Measurements from ENCODE around the gene LANCL2.

Gene LANCL2

DNA sequence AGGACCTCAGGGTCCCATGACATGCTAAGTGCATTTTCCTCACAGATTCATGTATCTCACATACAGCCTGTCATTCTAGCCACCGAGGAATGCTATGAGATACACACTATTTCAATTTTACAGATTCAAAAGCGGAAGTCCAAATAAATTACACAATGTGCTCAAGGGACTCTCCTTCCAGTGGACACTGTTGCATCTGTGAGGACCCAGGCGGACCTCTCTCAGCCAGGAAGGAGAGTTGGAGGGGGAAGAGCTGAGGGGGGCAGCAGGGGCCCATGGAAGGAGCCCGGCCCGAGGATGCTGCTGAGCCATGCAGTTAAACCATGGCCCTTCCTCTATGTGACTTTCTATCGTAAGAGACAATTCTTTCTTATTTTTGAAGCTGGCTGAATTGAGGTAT, 113.6 kb downstream of the LANCL2 start:
- no peak overlapping the region for H3K4me2 ChIP-seq (ENCODE audit: low read length)
- H3K79me2 ChIP-seq (ENCODE audit: low read length): peaks cover 95% of the 10 kb centered on the region
- H4K20me1 ChIP-seq (ENCODE audit: insufficient read depth, low read length): peaks cover 78% of the 10 kb centered on the region
- peak overlapping the region; percentile 7 for H3K27ac ChIP-seq (ENCODE audit: low read length)
- H2AFZ ChIP-seq (ENCODE audit: low read depth, low read length): no peak overlapping the region
- H3K9ac ChIP-seq (ENCODE audit: low read length): no peak overlapping the region
- H3K4me3 ChIP-seq (ENCODE audit: low read length): no peak overlapping the region
- no peaks in the 10 kb centered on the region for H3K27me3 ChIP-seq (ENCODE audit: low read depth, low read length)
- H3K9me3 ChIP-seq (ENCODE audit: insufficient read depth, low read length): no peaks in the 10 kb centered on the region
- TF ChIP-seq, protein P1, sequence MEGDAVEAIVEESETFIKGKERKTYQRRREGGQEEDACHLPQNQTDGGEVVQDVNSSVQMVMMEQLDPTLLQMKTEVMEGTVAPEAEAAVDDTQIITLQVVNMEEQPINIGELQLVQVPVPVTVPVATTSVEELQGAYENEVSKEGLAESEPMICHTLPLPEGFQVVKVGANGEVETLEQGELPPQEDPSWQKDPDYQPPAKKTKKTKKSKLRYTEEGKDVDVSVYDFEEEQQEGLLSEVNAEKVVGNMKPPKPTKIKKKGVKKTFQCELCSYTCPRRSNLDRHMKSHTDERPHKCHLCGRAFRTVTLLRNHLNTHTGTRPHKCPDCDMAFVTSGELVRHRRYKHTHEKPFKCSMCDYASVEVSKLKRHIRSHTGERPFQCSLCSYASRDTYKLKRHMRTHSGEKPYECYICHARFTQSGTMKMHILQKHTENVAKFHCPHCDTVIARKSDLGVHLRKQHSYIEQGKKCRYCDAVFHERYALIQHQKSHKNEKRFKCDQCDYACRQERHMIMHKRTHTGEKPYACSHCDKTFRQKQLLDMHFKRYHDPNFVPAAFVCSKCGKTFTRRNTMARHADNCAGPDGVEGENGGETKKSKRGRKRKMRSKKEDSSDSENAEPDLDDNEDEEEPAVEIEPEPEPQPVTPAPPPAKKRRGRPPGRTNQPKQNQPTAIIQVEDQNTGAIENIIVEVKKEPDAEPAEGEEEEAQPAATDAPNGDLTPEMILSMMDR (IDR thresholded peaks at IDR 0.05; ENCODE audit: low read depth, low read length): no peak
- TF ChIP-seq EZH2phosphoT487 (IDR thresholded peaks at IDR 0.05; ENCODE audit: low read depth): no peak
- H3K36me3 ChIP-seq (replicated peaks; ENCODE audit: low read depth, low read length): peaks cover 73% of the 10 kb centered on the region
- peaks cover 8% of the 10 kb centered on the region; the same call in 1 of the 2 replicates for H3K4me1 ChIP-seq (ENCODE audit: low read length)

DNA sequence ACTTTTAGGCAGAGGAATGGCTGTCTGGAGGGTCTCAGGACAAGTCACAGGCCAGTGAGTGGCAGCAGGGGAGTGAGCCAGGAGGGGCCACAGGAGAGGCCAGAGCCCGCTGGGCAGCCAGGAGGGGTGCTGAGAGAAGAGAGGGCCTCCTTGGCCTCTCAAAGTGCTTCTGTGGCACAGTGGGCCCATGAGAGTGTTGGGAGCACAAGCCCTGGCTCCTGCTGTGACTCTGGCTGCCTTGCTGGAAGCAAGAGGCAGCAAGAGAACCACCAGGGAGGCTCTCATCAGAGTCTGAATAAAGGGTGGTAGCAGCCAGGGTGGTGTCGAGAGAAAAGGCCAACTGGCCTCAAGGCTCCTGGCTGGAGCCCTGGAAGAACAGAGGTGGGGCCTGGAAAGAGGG, 116.0 kb downstream of the LANCL2 start:
- peaks cover 77% of the 10 kb centered on the region for H3K36me3 ChIP-seq (replicated peaks; ENCODE audit: low read depth, low read length)

DNA sequence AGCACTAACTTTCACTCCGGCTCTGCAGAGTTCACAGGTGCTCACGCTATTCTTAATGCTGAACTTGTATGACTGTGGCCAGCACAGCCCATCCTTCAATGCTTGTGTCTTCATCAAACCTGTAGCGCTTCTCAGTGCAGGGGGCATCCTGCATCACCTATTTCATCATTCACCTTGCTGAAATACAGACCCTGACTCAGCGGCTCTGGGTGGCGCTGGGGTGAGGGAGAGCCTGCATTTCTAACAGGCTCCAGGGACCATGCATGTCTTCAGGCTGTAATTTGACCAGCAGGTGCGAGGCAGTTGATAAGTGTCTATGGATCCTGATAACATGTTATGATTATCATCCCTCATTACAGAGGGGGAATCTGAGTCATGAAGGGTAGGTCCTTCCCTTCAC, 117.9 kb downstream of the LANCL2 start:
- no peak for TF ChIP-seq EZH2phosphoT487 (IDR thresholded peaks at IDR 0.05; ENCODE audit: low read depth)
- TF ChIP-seq, protein P1 (IDR thresholded peaks at IDR 0.05; ENCODE audit: low read depth, low read length): no peak
- Histone ChIP-seq H3K4me3 (ENCODE audit: low read length) (no peak overlapping the region), H3K4me1 (ENCODE audit: low read length) (peaks cover 23% of the 10 kb centered on the region; the same call in 1 of the 2 replicates), H3K27me3 (ENCODE audit: low read depth, low read length) (no peaks in the 10 kb centered on the region), H3K4me2 (ENCODE audit: low read length) (no peak overlapping the region), H3K27ac (ENCODE audit: low read length) (no peak overlapping the region), H2AFZ (ENCODE audit: low read depth, low read length) (no peak overlapping the region), H3K9me3 (ENCODE audit: insufficient read depth, low read length) (no peaks in the 10 kb centered on the region), H3K36me3 (replicated peaks; ENCODE audit: low read depth, low read length) (peaks cover 80% of the 10 kb centered on the region), H4K20me1 (ENCODE audit: insufficient read depth, low read length) (peaks cover 75% of the 10 kb centered on the region), H3K79me2 (ENCODE audit: low read length) (peaks cover 96% of the 10 kb centered on the region), H3K9ac (ENCODE audit: low read length) (no peak overlapping the region)

More for the DNA sequence above, 116.0 kb downstream of the LANCL2 start:
- Histone ChIP-seq H3K27me3 (ENCODE audit: low read depth, low read length) (no peaks in the 10 kb centered on the region), H4K20me1 (ENCODE audit: insufficient read depth, low read length) (peaks cover 72% of the 10 kb centered on the region), H3K27ac (ENCODE audit: low read length) (no peak overlapping the region; the same call in 1 of the 2 replicates), H3K4me1 (ENCODE audit: low read length) (peaks cover 23% of the 10 kb centered on the region; the same call in 1 of the 2 replicates), H3K4me2 (ENCODE audit: low read length) (no peak overlapping the region), H3K9ac (ENCODE audit: low read length) (no peak overlapping the region), H3K79me2 (ENCODE audit: low read length) (peaks cover 95% of the 10 kb centered on the region), H2AFZ (ENCODE audit: low read depth, low read length) (no peak overlapping the region), H3K9me3 (ENCODE audit: insufficient read depth, low read length) (no peaks in the 10 kb centered on the region), H3K4me3 (ENCODE audit: low read length) (no peak overlapping the region)
- TF ChIP-seq EZH2phosphoT487 (IDR thresholded peaks at IDR 0.05; ENCODE audit: low read depth): no peak
- TF ChIP-seq, protein P1 (IDR thresholded peaks at IDR 0.05; ENCODE audit: low read depth, low read length): no peak

Measured in OCI-LY3 (cell line).